HEK293 (cell line): ENCODE measurements around the gene SYNM.
"Not testable (repeated sequence)": the region's sequence is repeated elsewhere in the genome, so short reads cannot be mapped to it uniquely, and the experiment has no call there.

ENCODE experiments used
- CTCF ChIA-PET: fragments of 350-600 bp; formaldehyde crosslinking; extraction: SDS; loops from one replicate; lab custom pipeline; 2021; ENCODE audit warnings: antibody characterized with exemption; lab: Yijun Ruan, JAX
- POLR2A ChIA-PET: fragments of 300-600 bp; formaldehyde crosslinking; extraction: SDS; loops from one replicate; lab custom pipeline; 2020; ENCODE audit warnings: antibody characterized with exemption, inconsistent platforms; lab: Yijun Ruan, JAX
- H3K27ac ChIP-seq: fragments of 200-500 bp; sonication (Bioruptor generic); 2 replicates; pipeline ENCODE4 v1.5.1; 2014; ENCODE audit warnings: low read depth, low read length, control low read depth, inconsistent platforms; ENCODE audit errors: extremely low read depth
- H3K36me3 ChIP-seq, 2 experiments: fragments of 200-500 bp in 1 of 2; sonication (Bioruptor generic) in 1 of 2; 1 replicate in 1 of 2; 2 replicates in 1 of 2; pipeline ENCODE4 v1.5.1; 2014 to 2017; ENCODE audit warnings: inconsistent platforms in 2 of 2, low read length in 2 of 2; ENCODE audit not compliant: control insufficient read depth in 2 of 2, insufficient read depth in 1 of 2
- H3K4me1 ChIP-seq: fragments of 200-500 bp; sonication (Bioruptor generic); 2 replicates; pipeline ENCODE4 v1.5.1; 2014; ENCODE audit warnings: mild to moderate bottlenecking, low read length, inconsistent platforms; ENCODE audit not compliant: control insufficient read depth, insufficient read depth
- H3K4me3 ChIP-seq: 2 replicates; pipeline ENCODE4 v1.5.1; 2011; ENCODE audit warnings: low read depth, mild to moderate bottlenecking, control low read depth, low read length, moderate library complexity
- H3K9me3 ChIP-seq: fragments of 200-500 bp; sonication (Bioruptor generic); 2 replicates; pipeline ENCODE4 v1.5.1; 2014; ENCODE audit warnings: low read depth, low read length, inconsistent platforms; ENCODE audit not compliant: control insufficient read depth, insufficient read depth
- PRDM1 ChIP-seq: fragments of 450-650 bp; formaldehyde crosslinking; IDR thresholded peaks from 2 replicates; pipeline ENCODE4; 2016; ENCODE audit warnings: missing biosample characterization, missing genetic modification characterization
- ZBTB48 ChIP-seq: fragments of 450-650 bp; formaldehyde crosslinking; IDR thresholded peaks from 2 replicates; pipeline ENCODE4 v1.5.1; 2016; ENCODE audit warnings: missing biosample characterization, missing genetic modification characterization
- ZIC2 ChIP-seq: fragments of 450-650 bp; formaldehyde crosslinking; IDR thresholded peaks from 2 replicates; pipeline ENCODE4 v1.5.1; 2016; ENCODE audit warnings: missing biosample characterization, missing genetic modification characterization
- ZNF174 ChIP-seq: fragments of 450-650 bp; formaldehyde crosslinking; IDR thresholded peaks from 2 replicates; pipeline ENCODE4 v1.5.0; 2017; ENCODE audit warnings: missing biosample characterization, mild to moderate bottlenecking, missing genetic modification characterization
- ZNF341 ChIP-seq: fragments of 450-650 bp; formaldehyde crosslinking; IDR thresholded peaks from 2 replicates; pipeline ENCODE4; 2016; ENCODE audit warnings: low read depth, missing biosample characterization, missing genetic modification characterization
- ZNF555 ChIP-seq: fragments of 450-650 bp; formaldehyde crosslinking; conservative IDR thresholded peaks from 2 replicates; pipeline ENCODE4 v1.5.1; 2017; ENCODE audit warnings: missing biosample characterization, mild to moderate bottlenecking, missing genetic modification characterization, inconsistent platforms
- ZNF658 ChIP-seq: fragments of 450-650 bp; formaldehyde crosslinking; IDR thresholded peaks from 2 replicates; pipeline ENCODE4; 2016; ENCODE audit warnings: missing biosample characterization, missing genetic modification characterization
- ZNF792 ChIP-seq: fragments of 450-650 bp; formaldehyde crosslinking; IDR thresholded peaks from 2 replicates; pipeline ENCODE4 v1.5.1; 2016; ENCODE audit warnings: missing biosample characterization, missing genetic modification characterization
- TF ChIP-seq, protein P1 (sequence below): fragments of 450-650 bp; formaldehyde crosslinking; IDR thresholded peaks from 2 replicates; pipeline ENCODE4 v1.5.1; 2017; ENCODE audit warnings: missing biosample characterization, missing genetic modification characterization
- TF ChIP-seq, protein P2 (sequence below): fragments of 450-650 bp; formaldehyde crosslinking; IDR thresholded peaks from 2 replicates; pipeline ENCODE4 v1.5.1; 2016; ENCODE audit warnings: missing biosample characterization, missing genetic modification characterization
- TF ChIP-seq, protein P3 (sequence below): fragments of 450-650 bp; formaldehyde crosslinking; IDR thresholded peaks from 2 replicates; pipeline ENCODE4 v1.5.1; 2016; ENCODE audit warnings: missing biosample characterization, missing genetic modification characterization
- TF ChIP-seq, protein P4 (sequence below): IDR thresholded peaks from 2 replicates; pipeline ENCODE4 v1.6.1; 2011; ENCODE audit warnings: mild to moderate bottlenecking, low read depth, low read length, borderline replicate concordance

The SYNM gene

GRCh38 chr15:99109555-99110021 lies 4.7 kb downstream of the SYNM start:
- Histone ChIP-seq H3K4me1 (no peaks in the 10 kb centered on the region; the same call in 1 of the 2 replicates), H3K36me3 (peaks cover 4 to 14% of the 10 kb centered on the region in 2 experiments; a peak in 2 of 3 replicates), H3K27ac (no peak overlapping the region), H3K9me3 (no peaks in the 10 kb centered on the region), H3K4me3 (no peak overlapping the region)
- TF ChIP-seq, protein P1, sequence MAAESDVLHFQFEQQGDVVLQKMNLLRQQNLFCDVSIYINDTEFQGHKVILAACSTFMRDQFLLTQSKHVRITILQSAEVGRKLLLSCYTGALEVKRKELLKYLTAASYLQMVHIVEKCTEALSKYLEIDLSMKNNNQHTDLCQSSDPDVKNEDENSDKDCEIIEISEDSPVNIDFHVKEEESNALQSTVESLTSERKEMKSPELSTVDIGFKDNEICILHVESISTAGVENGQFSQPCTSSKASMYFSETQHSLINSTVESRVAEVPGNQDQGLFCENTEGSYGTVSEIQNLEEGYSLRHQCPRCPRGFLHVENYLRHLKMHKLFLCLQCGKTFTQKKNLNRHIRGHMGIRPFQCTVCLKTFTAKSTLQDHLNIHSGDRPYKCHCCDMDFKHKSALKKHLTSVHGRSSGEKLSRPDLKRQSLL (tag by site-specific recombination): no peak
- TF ChIP-seq PRDM1 (tag by site-specific recombination) (no peak), ZBTB48 (tag by site-specific recombination) (no peak), ZNF555 (tag by site-specific recombination) (no peak), ZNF658 (tag by site-specific recombination) (no peak)
- TF ChIP-seq, protein P2, sequence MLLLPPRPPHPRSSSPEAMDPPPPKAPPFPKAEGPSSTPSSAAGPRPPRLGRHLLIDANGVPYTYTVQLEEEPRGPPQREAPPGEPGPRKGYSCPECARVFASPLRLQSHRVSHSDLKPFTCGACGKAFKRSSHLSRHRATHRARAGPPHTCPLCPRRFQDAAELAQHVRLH (tag by site-specific recombination): no peak
- TF ChIP-seq, protein P3, sequence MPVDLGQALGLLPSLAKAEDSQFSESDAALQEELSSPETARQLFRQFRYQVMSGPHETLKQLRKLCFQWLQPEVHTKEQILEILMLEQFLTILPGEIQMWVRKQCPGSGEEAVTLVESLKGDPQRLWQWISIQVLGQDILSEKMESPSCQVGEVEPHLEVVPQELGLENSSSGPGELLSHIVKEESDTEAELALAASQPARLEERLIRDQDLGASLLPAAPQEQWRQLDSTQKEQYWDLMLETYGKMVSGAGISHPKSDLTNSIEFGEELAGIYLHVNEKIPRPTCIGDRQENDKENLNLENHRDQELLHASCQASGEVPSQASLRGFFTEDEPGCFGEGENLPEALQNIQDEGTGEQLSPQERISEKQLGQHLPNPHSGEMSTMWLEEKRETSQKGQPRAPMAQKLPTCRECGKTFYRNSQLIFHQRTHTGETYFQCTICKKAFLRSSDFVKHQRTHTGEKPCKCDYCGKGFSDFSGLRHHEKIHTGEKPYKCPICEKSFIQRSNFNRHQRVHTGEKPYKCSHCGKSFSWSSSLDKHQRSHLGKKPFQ (tag by site-specific recombination): no peak
- ChIA-PET CTCF (interaction anchor here (0.7 to 3.3 kb wide), 4 partner anchors 9 to 104 kb away, joined by 4 to 27 read pairs (median 10); no protein-coding TSS in a partner anchor), POLR2A (no interaction called here)

DNA sequence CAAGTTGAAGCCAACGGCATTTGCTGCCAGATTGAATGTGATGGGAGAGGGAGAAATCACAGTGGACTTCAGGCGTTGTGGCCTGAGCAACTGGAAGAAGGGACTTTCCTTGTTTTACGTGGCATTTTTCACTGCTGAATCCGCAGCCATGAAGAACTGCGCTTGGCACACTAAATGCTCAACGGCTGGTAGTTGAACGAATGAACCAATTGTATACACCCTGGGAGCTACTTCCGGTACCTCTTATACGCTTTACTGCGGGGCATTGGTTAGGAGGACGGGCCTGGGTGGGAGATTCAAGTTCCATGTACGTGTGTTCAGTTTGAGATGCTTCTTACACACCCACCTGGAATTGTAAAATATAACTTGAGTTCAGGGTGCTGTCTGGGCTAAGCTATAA lies 5.2 kb downstream of the SYNM start:
- no peak overlapping the region for H3K27ac ChIP-seq
- CTCF ChIA-PET: interaction anchor here (3.1 to 3.3 kb wide), 2 partner anchors 9 to 103 kb away, joined by 13 to 27 read pairs; no protein-coding TSS in a partner anchor
- H3K4me3 ChIP-seq: no peak overlapping the region
- no peaks in the 10 kb centered on the region for H3K9me3 ChIP-seq
- POLR2A ChIA-PET: no interaction called here
- TF ChIP-seq ZNF341 (tag by site-specific recombination) (no peak), ZIC2 (tag by site-specific recombination) (no peak), ZNF174 (tag by site-specific recombination) (no peak), ZNF792 (tag by site-specific recombination) (no peak)
- TF ChIP-seq, protein P3 (tag by site-specific recombination): no peak
- TF ChIP-seq, all 188 proteins: peak for 0
- Histone ChIP-seq H3K4me1 (no peaks in the 10 kb centered on the region; the same call in 1 of the 2 replicates), H3K36me3 (peaks cover 4 to 19% of the 10 kb centered on the region in 2 experiments; a peak in 2 of 3 replicates)

- POLR2A ChIA-PET: no interaction called here
- H3K36me3 ChIP-seq: peaks cover 8 to 21% of the 10 kb centered on the region in 2 experiments; a peak in 2 of 3 replicates
- H3K4me1 ChIP-seq: no peaks in the 10 kb centered on the region; the same call in 1 of the 2 replicates
- H3K27ac ChIP-seq: no peak overlapping the region
- TF ChIP-seq, protein P4, sequence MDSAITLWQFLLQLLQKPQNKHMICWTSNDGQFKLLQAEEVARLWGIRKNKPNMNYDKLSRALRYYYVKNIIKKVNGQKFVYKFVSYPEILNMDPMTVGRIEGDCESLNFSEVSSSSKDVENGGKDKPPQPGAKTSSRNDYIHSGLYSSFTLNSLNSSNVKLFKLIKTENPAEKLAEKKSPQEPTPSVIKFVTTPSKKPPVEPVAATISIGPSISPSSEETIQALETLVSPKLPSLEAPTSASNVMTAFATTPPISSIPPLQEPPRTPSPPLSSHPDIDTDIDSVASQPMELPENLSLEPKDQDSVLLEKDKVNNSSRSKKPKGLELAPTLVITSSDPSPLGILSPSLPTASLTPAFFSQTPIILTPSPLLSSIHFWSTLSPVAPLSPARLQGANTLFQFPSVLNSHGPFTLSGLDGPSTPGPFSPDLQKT: no peak
- CTCF ChIA-PET: interaction anchor here (3.1 to 3.3 kb wide), 2 partner anchors 10 to 103 kb away, joined by 13 to 27 read pairs; no protein-coding TSS in a partner anchor
- no peak overlapping the region for H3K4me3 ChIP-seq
- H3K9me3 ChIP-seq: no peaks in the 10 kb centered on the region
These were observed 5.9 kb downstream of the SYNM start for GRCh38 chr15:99110581-99111320.

DNA sequence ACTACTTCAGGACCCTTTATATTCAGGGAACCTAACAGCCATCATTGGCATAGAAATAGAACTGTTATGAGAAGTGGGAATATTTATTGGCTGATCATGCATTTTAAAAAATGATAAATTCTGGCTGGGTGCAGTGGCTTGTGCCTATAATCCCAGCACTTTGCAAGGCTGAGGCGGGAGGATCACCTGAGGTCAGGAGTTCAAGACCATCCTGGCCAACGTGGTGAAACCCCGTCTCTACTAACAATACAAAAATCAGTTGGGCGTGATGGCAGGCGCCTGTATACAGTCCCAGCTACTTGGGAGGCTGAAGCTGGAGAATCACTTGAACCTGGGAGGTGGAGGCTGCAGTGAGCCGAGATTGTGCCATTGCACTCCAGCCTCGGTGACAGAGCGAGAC lies 6.8 kb downstream of the SYNM start:
- H3K27ac ChIP-seq, H3K4me3 ChIP-seq, H3K4me1 ChIP-seq, H3K9me3 ChIP-seq: not testable (repeated sequence)
- H3K36me3 ChIP-seq: peaks cover 12 to 28% of the 10 kb centered on the region in 2 experiments; a peak in 2 of 3 replicates
- ChIA-PET CTCF (interaction anchor here (3.1 to 3.3 kb wide), 2 partner anchors 11 to 102 kb away, joined by 13 to 27 read pairs; no protein-coding TSS in a partner anchor), POLR2A (interaction anchor here (1.2 kb wide), 1 partner anchor 12 kb away, joined by 3 read pairs; no protein-coding TSS in a partner anchor)
